ENCODE data around the gene ACTG2.

DNA sequence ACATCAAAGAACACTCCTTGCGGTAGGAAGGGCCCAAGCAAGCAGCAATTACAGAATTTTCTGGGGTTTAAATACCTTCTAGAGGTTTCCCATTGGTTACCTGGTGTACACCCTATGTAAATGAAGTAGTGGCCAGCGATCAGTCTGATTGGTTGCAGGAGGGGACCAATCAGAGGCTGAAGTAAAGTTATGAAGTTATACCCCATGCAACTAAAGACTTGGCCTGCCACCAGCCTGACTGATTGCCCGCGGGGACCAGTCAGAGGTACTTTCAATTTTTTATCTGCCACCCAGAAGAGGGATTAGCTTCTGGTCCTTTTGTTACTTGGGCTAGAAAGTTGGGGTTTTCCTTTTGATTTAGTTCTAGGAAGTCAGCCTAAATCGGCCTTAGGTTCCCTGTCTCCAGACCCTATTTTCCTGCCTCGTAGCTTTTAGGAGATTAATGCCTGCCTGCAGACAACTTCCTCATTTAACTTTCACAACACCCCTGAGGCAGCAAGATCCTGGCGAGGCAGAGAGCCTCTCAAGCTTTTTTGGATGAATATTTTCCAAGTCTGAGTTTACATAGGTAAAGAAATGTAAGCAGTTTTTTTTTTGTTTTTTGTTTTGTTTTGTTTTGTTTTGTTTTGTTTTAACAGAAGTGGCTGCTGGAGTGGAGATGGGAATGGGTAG, 32.4 kb downstream of the ACTG2 start:
- TF ChIP-seq, protein P1, sequence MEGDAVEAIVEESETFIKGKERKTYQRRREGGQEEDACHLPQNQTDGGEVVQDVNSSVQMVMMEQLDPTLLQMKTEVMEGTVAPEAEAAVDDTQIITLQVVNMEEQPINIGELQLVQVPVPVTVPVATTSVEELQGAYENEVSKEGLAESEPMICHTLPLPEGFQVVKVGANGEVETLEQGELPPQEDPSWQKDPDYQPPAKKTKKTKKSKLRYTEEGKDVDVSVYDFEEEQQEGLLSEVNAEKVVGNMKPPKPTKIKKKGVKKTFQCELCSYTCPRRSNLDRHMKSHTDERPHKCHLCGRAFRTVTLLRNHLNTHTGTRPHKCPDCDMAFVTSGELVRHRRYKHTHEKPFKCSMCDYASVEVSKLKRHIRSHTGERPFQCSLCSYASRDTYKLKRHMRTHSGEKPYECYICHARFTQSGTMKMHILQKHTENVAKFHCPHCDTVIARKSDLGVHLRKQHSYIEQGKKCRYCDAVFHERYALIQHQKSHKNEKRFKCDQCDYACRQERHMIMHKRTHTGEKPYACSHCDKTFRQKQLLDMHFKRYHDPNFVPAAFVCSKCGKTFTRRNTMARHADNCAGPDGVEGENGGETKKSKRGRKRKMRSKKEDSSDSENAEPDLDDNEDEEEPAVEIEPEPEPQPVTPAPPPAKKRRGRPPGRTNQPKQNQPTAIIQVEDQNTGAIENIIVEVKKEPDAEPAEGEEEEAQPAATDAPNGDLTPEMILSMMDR (IDR thresholded peaks at IDR 0.05), result no peak
- TF ChIP-seq EZH2 (IDR thresholded peaks at IDR 0.05) (no peak), EZH2phosphoT487 (IDR thresholded peaks at IDR 0.05) (no peak)
